Liver (tissue), 3 donors: ENCODE results near the gene GNPDA2.

Experiments
- CTCF ChIP-seq: fragments of 150-350 bp; IDR thresholded peaks from 2 replicates; pipeline ENCODE4 v1.5.1; 2017; ENCODE audit warnings: improper control_type of control experiment, low read depth, low read length; ENCODE audit not compliant: missing input control
- EGR1 ChIP-seq, 2 donors: IDR thresholded peaks; 2 replicates each; pipeline ENCODE4 v1.6.1; 2016 to 2018; ENCODE audit warnings: antibody characterized with exemption in 2 of 2, low read depth in 2 of 2
- FOXA1 ChIP-seq: IDR thresholded peaks from 2 replicates; pipeline ENCODE4 v1.6.1; 2016; ENCODE audit warnings: antibody characterized with exemption
- GABPA ChIP-seq, 2 donors: IDR thresholded peaks in 1 of 2; conservative IDR thresholded peaks in 1 of 2; 2 replicates each; pipeline ENCODE4 v1.6.1; 2016; ENCODE audit warnings: antibody characterized with exemption in 2 of 2, mild to moderate bottlenecking in 1 of 2, moderate library complexity in 1 of 2
- HNF4G ChIP-seq: IDR thresholded peaks from 2 replicates; pipeline ENCODE4 v1.6.1; 2016; ENCODE audit warnings: antibody characterized with exemption
- JUND ChIP-seq, 2 donors: IDR thresholded peaks; 2 replicates each; pipeline ENCODE4 v1.6.1; 2016; ENCODE audit warnings: antibody characterized with exemption in 2 of 2
- RAD21 ChIP-seq, 2 donors: IDR thresholded peaks; 2 replicates each; pipeline ENCODE4 v1.6.1; 2016; ENCODE audit warnings: antibody characterized with exemption in 2 of 2, mild to moderate bottlenecking in 2 of 2
- SP1 ChIP-seq: IDR thresholded peaks from 2 replicates; pipeline ENCODE4 v1.6.1; 2018; ENCODE audit warnings: antibody characterized with exemption, mild to moderate bottlenecking
- TAF1 ChIP-seq: conservative IDR thresholded peaks from 2 replicates; pipeline ENCODE4 v1.6.1; 2016; ENCODE audit warnings: antibody characterized with exemption, mild to moderate bottlenecking
- YY1 ChIP-seq: IDR thresholded peaks from 2 replicates; pipeline ENCODE4 v1.6.1; 2016; ENCODE audit warnings: antibody characterized with exemption, mild to moderate bottlenecking
- TF ChIP-seq, protein P1 (sequence below): IDR thresholded peaks from 2 replicates; pipeline ENCODE4 v1.6.1; 2016; ENCODE audit warnings: antibody characterized with exemption, mild to moderate bottlenecking
- TF ChIP-seq, protein P2 (sequence below): IDR thresholded peaks from 2 replicates; pipeline ENCODE4 v1.6.1; 2016; ENCODE audit warnings: antibody characterized with exemption
- TF ChIP-seq, protein P3 (sequence below): IDR thresholded peaks from 2 replicates; pipeline ENCODE4 v1.6.1; 2016; ENCODE audit warnings: antibody characterized with exemption
- TF ChIP-seq, protein P4 (sequence below): IDR thresholded peaks from 2 replicates; pipeline ENCODE4 v1.6.1; 2016; ENCODE audit warnings: antibody characterized with exemption
- donor health status: healthy.
- donor health status: healthy.

GRCh38 chr4:44722001-44722400, 4.4 kb downstream of the GNPDA2 start:
- TF ChIP-seq, protein P1, sequence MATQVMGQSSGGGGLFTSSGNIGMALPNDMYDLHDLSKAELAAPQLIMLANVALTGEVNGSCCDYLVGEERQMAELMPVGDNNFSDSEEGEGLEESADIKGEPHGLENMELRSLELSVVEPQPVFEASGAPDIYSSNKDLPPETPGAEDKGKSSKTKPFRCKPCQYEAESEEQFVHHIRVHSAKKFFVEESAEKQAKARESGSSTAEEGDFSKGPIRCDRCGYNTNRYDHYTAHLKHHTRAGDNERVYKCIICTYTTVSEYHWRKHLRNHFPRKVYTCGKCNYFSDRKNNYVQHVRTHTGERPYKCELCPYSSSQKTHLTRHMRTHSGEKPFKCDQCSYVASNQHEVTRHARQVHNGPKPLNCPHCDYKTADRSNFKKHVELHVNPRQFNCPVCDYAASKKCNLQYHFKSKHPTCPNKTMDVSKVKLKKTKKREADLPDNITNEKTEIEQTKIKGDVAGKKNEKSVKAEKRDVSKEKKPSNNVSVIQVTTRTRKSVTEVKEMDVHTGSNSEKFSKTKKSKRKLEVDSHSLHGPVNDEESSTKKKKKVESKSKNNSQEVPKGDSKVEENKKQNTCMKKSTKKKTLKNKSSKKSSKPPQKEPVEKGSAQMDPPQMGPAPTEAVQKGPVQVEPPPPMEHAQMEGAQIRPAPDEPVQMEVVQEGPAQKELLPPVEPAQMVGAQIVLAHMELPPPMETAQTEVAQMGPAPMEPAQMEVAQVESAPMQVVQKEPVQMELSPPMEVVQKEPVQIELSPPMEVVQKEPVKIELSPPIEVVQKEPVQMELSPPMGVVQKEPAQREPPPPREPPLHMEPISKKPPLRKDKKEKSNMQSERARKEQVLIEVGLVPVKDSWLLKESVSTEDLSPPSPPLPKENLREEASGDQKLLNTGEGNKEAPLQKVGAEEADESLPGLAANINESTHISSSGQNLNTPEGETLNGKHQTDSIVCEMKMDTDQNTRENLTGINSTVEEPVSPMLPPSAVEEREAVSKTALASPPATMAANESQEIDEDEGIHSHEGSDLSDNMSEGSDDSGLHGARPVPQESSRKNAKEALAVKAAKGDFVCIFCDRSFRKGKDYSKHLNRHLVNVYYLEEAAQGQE = no peak
- TF ChIP-seq CTCF (no peak), JUND (IDR thresholded peaks at IDR 0.05) (no peak), YY1 (no peak), FOXA1 (no peak), SP1 (no peak), RAD21 (IDR thresholded peaks at IDR 0.05) (no peak), TAF1 (no peak), EGR1 (IDR thresholded peaks at IDR 0.05; ENCODE audit: low read depth in 2 of 2) (no peak), GABPA (IDR thresholded peaks at IDR 0.05 in 1 of 2, conservative IDR thresholded peaks at IDR 0.05 in 1 of 2) (no peak), HNF4G (no peak)
- TF ChIP-seq, protein P2, sequence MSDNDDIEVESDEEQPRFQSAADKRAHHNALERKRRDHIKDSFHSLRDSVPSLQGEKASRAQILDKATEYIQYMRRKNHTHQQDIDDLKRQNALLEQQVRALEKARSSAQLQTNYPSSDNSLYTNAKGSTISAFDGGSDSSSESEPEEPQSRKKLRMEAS = no peak
- TF ChIP-seq, protein P3, sequence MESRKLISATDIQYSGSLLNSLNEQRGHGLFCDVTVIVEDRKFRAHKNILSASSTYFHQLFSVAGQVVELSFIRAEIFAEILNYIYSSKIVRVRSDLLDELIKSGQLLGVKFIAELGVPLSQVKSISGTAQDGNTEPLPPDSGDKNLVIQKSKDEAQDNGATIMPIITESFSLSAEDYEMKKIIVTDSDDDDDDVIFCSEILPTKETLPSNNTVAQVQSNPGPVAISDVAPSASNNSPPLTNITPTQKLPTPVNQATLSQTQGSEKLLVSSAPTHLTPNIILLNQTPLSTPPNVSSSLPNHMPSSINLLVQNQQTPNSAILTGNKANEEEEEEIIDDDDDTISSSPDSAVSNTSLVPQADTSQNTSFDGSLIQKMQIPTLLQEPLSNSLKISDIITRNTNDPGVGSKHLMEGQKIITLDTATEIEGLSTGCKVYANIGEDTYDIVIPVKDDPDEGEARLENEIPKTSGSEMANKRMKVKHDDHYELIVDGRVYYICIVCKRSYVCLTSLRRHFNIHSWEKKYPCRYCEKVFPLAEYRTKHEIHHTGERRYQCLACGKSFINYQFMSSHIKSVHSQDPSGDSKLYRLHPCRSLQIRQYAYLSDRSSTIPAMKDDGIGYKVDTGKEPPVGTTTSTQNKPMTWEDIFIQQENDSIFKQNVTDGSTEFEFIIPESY = no peak
- TF ChIP-seq, protein P4, sequence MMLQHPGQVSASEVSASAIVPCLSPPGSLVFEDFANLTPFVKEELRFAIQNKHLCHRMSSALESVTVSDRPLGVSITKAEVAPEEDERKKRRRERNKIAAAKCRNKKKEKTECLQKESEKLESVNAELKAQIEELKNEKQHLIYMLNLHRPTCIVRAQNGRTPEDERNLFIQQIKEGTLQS = no peak
